ENCODE measurements around the gene CH25H. TPM values are rescaled to one million over a fixed set of nuclear protein-coding genes. Genes with fewer than 3 reads are reported as not detected.

CH25H gene
- total RNA-seq, 1 experiment from 2014 or later, result 1.0 TPM

DNA sequence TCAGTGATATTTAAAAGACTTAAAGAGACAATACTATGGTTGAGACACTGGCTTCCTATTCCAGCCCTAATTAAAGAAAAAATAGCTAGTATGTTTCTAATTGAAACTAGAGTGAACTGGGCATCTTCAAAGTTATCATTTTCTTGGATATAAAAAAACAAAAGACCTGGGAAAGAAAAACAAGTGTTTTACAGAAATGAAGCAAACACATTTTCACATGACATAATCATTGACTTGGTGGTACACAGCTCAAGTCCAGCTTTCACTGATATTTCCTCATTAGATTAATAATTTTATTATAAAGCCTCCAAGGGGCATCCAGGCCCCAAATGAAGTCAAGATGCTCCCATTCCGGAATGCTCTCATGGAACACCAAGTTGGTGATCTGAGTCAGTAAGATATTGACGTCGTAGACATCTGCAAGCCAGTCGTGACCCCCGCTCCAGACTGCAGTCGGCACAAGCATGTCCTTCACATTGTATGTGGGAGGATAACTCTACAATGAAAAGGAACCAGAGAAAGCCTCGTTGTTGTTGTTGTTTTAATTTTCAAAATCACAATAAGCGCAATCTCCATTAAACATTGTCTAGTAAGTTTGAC, 7.5 kb upstream of the CH25H start:
- H2BK5ac ChIP-seq (ENCODE audit: insufficient read length, low read length), result no peak overlapping the region
- H3K9me3 ChIP-seq (ENCODE audit: control insufficient read depth, low read depth, low read length), result no peaks in the 10 kb centered on the region
- H3K9me3 Mint-ChIP-seq, result no peaks in the 10 kb centered on the region
- no peaks in the 10 kb centered on the region for H3K23me2 ChIP-seq (ENCODE audit: insufficient read length, low read depth, low read length, poor library complexity, severe bottlenecking)
- H3K79me1 ChIP-seq (ENCODE audit: insufficient read depth, low read depth, low read length, poor library complexity, severe bottlenecking), result no peaks in the 10 kb centered on the region
- no peak overlapping the region for H4K91ac ChIP-seq (ENCODE audit: insufficient read length, low read depth, low read length)
- no peak overlapping the region for H3K56ac ChIP-seq (ENCODE audit: insufficient read length, low read depth, low read length)
- no peak overlapping the region for H3K14ac ChIP-seq (ENCODE audit: insufficient read depth, low read length)
- no peaks in the 10 kb centered on the region for H3K4me1 ChIP-seq (ENCODE audit: insufficient read depth, low read length)
- H2BK120ac ChIP-seq (ENCODE audit: low read depth, low read length, poor library complexity, severe bottlenecking), result no peak overlapping the region
- peaks cover 0 to 2% (median 0%) of the 10 kb centered on the region in 3 experiments; a peak in 1 of 7 replicates for H3K36me3 Mint-ChIP-seq (ENCODE audit: insufficient read depth in 1 of 3, low read depth in 3 of 3)
- H3K27me3 Mint-ChIP-seq (ENCODE audit: low read depth), result peaks cover 16% of the 10 kb centered on the region
- no peak overlapping the region for H3K23ac ChIP-seq (ENCODE audit: insufficient read length, low read depth, low read length)
- H3K18ac ChIP-seq (ENCODE audit: insufficient read length, low read depth, low read length), result no peak overlapping the region
- DNase-seq, result no peak
- no peak overlapping the region for H3K27ac ChIP-seq (ENCODE audit: insufficient read length, low read depth, low read length)
- no peak overlapping the region for H4K8ac ChIP-seq (replicated peaks; ENCODE audit: insufficient read length, low read depth, low read length)
- H3K4ac ChIP-seq (ENCODE audit: low read depth, low read length), result no peak overlapping the region
- TF ChIP-seq, protein P1, sequence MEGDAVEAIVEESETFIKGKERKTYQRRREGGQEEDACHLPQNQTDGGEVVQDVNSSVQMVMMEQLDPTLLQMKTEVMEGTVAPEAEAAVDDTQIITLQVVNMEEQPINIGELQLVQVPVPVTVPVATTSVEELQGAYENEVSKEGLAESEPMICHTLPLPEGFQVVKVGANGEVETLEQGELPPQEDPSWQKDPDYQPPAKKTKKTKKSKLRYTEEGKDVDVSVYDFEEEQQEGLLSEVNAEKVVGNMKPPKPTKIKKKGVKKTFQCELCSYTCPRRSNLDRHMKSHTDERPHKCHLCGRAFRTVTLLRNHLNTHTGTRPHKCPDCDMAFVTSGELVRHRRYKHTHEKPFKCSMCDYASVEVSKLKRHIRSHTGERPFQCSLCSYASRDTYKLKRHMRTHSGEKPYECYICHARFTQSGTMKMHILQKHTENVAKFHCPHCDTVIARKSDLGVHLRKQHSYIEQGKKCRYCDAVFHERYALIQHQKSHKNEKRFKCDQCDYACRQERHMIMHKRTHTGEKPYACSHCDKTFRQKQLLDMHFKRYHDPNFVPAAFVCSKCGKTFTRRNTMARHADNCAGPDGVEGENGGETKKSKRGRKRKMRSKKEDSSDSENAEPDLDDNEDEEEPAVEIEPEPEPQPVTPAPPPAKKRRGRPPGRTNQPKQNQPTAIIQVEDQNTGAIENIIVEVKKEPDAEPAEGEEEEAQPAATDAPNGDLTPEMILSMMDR (conservative IDR thresholded peaks at IDR 0.05), result no peak
- H3K79me2 ChIP-seq (ENCODE audit: insufficient read depth, low read length), result no peaks in the 10 kb centered on the region
- H3K4me2 ChIP-seq (ENCODE audit: insufficient read depth, insufficient read length, low read length), result no peak overlapping the region
- no peak overlapping the region for H3T11ph ChIP-seq (ENCODE audit: low read length)
- H4K20me1 ChIP-seq (ENCODE audit: control insufficient read depth, insufficient read depth, insufficient read length), result no peaks in the 10 kb centered on the region
- no peak overlapping the region for H2AK5ac ChIP-seq (ENCODE audit: insufficient read length, low read length)
- no peak overlapping the region for H2BK12ac ChIP-seq (ENCODE audit: insufficient read length, low read depth, low read length)
- no peak overlapping the region for H3K9ac ChIP-seq (ENCODE audit: extremely low read depth, insufficient read length, low read length)
- peak overlapping the region in 1 of 3 experiments; percentile 74; a peak in 1 of 7 replicates for H3K27ac Mint-ChIP-seq
- H3K4me1 Mint-ChIP-seq, result peaks cover 0 to 6% of the 10 kb centered on the region in 2 experiments; a peak in 1 of 4 replicates
- no peak overlapping the region for H2BK15ac ChIP-seq (ENCODE audit: low read depth, low read length)
- no peak overlapping the region; a peak in 1 of 5 replicates for H3K4me3 Mint-ChIP-seq
- H3K27me3 ChIP-seq (ENCODE audit: insufficient read depth, low read length), result no peaks in the 10 kb centered on the region
- no peak overlapping the region for H4K5ac ChIP-seq (ENCODE audit: insufficient read length, low read depth, low read length)
- no peak overlapping the region for H2AFZ ChIP-seq (ENCODE audit: low read length)
- no CpG with 5 or more reads among the region's 8 CpGs for WGBS (ENCODE audit: extremely low coverage, insufficient read length, low lambda C conversion rate)
- no peak overlapping the region for H2BK20ac ChIP-seq (ENCODE audit: low read depth, low read length, poor library complexity, severe bottlenecking)

Data from H9 (cell line).